ENCODE data around the gene OR10A2.
"Not testable (repeated sequence)": the region's sequence is repeated elsewhere in the genome, so short reads cannot be mapped to it uniquely, and the experiment has no call there.

OR10A2 gene

DNA sequence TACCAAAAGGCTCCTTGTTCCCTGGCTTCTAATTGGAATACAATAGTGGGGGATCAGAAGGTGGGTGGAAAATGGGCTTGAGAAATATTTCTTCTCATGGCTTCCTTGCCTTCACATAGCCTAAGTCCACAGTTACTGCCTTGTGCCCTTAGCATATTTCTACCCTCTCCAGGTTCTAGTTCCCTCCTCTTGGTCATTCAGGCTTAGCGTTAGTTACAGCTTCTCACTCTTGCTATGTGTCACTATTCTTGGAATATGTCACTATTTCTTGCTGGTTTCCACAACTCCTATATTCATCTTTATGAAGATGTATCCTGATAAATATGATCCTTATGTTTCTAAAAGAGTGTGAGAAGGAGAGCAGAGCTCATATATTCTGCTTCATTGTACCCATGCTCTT lies 27.0 kb downstream of the OR10A2 start:
- DNase-seq = no peak

DNA sequence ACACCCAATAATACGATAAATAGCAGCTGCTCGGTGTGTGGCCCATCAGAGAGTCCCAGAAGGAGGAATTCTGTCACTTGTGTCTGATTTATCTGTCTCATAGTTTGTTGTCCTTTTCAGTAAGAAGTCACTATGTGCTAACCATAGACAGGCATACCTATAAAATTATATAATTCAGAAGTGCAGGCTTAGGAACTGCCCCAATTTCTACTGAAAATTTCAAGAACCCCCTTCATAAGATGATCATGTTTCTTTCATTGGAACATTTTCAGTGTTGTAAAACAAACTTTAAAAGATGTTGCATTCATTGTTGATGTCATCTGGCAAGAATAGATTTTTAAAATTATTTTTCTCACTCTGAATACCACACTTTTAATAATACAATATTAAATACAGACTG lies 29.5 kb downstream of the OR10A2 start, which contains the start of gene OR2D2:
Gene OR2D2 (minus strand): TSS at position 101 of the 400 bp plus-strand sequence. CDS start 0 bp downstream, at position 101.
- no peak for DNase-seq

- DNase-seq = no peak
These were observed 31.2 kb downstream of the OR10A2 start for GRCh38 chr11:6894097-6894496.

- no peak for DNase-seq
These were observed 32.2 kb downstream of the OR10A2 start for GRCh38 chr11:6895010-6895409.

GRCh38 chr11:6898911-6899310 lies 36.1 kb downstream of the OR10A2 start:
- no peak for DNase-seq

- no peak for DNase-seq
These were observed 37.6 kb downstream of the OR10A2 start for GRCh38 chr11:6900327-6900999.

DNA sequence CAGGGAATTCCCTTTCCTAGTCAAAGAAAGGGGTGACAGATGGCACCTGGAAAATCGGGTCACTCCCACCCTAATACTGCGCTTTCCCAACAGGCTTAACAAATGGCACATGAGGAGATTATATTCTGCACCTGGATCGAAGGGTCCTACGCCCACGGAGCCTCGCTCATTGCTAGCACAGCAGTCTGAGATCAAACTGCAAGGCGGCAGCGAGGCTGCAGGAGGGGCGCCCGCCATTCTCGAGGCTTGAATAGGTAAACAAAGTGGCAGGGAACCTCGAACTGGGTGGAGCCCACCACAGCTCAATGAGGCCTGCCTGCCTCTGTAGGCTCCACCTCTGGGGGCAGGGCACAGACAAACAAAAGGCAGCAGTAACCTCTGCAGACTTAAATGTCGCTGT lies 41.9 kb downstream of the OR10A2 start:
- DNase-seq = not testable (repeated sequence)

DNA sequence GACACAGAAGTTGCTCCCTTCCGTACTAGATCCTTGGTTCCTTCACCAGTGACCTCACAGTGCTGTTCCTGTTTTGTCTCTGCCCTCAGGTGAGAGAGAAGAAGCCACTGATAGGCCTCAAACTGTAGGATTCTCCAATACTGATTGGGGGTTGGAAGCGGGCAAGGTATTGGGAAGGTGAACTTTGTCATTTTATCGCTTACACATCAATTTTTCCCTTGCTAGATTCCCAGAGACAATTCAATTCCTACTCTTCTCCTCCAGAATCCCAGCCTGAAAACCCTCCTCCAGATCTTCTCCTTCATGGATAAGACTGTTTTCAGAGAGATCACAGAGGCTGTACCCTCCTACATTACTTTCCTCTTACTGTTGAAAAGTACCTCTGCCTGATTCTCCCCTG lies 48.5 kb downstream of the OR10A2 start:
- no peak for DNase-seq

DNA sequence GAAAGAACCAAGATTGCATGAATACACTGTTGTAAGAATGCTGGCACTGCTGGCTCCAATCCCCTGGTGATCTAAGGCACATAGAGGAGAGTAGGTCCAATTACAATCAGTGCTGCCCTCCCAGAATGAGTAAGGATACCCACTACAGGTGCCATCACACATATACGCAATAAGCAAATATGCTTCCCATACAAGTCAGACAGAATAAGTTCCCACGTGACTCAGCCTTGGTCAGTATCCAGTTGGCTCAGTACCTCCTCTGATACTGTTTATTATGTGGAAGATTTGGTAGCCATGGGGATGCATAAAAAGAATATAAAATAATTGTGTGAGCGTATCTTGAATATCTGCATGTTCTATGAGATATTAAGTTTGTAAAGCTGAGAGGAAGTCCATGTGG lies 49.1 kb downstream of the OR10A2 start:
- DNase-seq = no peak

DNA sequence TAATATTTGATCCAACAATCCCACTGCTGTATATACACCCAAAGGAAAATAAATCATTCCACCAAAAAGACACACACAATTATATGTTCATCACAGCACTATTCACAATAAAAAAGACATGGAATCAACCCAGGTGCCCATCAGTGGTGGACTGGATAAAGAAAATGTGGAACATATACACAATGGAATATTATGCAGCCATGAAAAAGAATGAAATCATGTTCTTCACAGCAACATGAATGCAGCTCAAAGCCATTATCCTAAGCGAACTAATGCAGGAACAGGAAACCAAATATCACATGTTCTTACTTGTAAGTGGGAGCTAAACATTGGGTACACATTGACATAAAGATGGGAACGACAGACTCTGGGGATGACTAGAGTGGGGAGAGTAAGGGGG lies 56.8 kb downstream of the OR10A2 start:
- DNase-seq = no peak

GRCh38 chr11:6920702-6921101 lies 57.8 kb downstream of the OR10A2 start, which contains the start of gene OR2D3:
TSS of gene OR2D3 (plus strand) at chr11:6921002. CDS start at chr11:6921002, 0 bp downstream.
- no peak for DNase-seq

Measured in SHP77 treated with DMSO at 0.1 percent for 48 hours (cell line).